Gastrocnemius medialis (tissue), 4 donors: ENCODE results near the gene SLC16A13.

Experiments
- CTCF ChIP-seq, 5 experiments: fragments of 450-650 bp in 3 of 5; fragments of 200-600 bp in 2 of 5; sonication (generic) in 2 of 5; IDR thresholded peaks in 4 of 5; conservative IDR thresholded peaks in 1 of 5; 1 replicate in 4 of 5; 2 replicates in 1 of 5; pipeline ENCODE4 v1.5.1; 2016 to 2019; ENCODE audit warnings: antibody characterized with exemption in 5 of 5, mild to moderate bottlenecking in 3 of 5, moderate library complexity in 3 of 5
- POLR2A ChIP-seq, 2 donors: fragments of 450-650 bp; IDR thresholded peaks; one replicate each; pipeline ENCODE4 v1.6.1; 2017; ENCODE audit warnings: antibody characterized with exemption in 2 of 2, mild to moderate bottlenecking in 2 of 2, moderate library complexity in 2 of 2

- TF ChIP-seq CTCF (IDR thresholded peaks at IDR 0.05 in 4 of 5, conservative IDR thresholded peaks at IDR 0.05 in 1 of 5) (no peak), POLR2A (IDR thresholded peaks at IDR 0.05) (peak in 1 of 2 donors; percentile 17)
Observed at GRCh38 chr17:7014995-7015958, 20.5 kb upstream of the SLC16A13 start.
